WTC11 (cell line): ENCODE results near the gene NAA16.

Source experiments
- CTCF ChIP-seq: fragments of 200-600 bp; IDR thresholded peaks from 2 replicates; pipeline ENCODE4 v1.8.0; 2022; ENCODE audit warnings: antibody characterized with exemption
- TF ChIP-seq, protein P1 (sequence below): fragments of 250-450 bp; sonication (Bioruptor Pico); IDR thresholded peaks from 2 replicates; pipeline ENCODE4 v1.9.0; 2021; ENCODE audit warnings: mild to moderate bottlenecking

GRCh38 chr13:41311406-41312175 lies 524 bp downstream of the NAA16 start:
- no peak for TF ChIP-seq CTCF
- TF ChIP-seq, protein P1, sequence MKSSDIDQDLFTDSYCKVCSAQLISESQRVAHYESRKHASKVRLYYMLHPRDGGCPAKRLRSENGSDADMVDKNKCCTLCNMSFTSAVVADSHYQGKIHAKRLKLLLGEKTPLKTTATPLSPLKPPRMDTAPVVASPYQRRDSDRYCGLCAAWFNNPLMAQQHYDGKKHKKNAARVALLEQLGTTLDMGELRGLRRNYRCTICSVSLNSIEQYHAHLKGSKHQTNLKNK (CRISPR knock-in tag): no peak
